OCI-LY1 (cell line): ENCODE measurements around the gene PDE11A.

ENCODE experiments used
- H2AFZ ChIP-seq: fragments of 200-600 bp; sonication (generic), shearing (Covaris generic); 2 replicates; pipeline ENCODE4 v1.6.0; 2014; ENCODE audit warnings: antibody characterized with exemption, mild to moderate bottlenecking, low read length
- H3F3A ChIP-seq: fragments of 200-600 bp; sonication (generic), shearing (Covaris generic); 2 replicates; pipeline ENCODE4 v1.6.0; 2014; ENCODE audit warnings: mild to moderate bottlenecking, antibody characterized with exemption, low read length, moderate library complexity; ENCODE audit not compliant: insufficient read depth
- H3K27ac ChIP-seq: fragments of 200-600 bp; sonication (generic); 2 replicates; pipeline ENCODE4 v1.5.1; 2014; ENCODE audit warnings: low read length, mixed run types, mild to moderate bottlenecking, low read depth; ENCODE audit not compliant: poor library complexity, severe bottlenecking
- H3K27me3 ChIP-seq: fragments of 200-600 bp; sonication (generic); 2 replicates; pipeline ENCODE4 v1.6.0; 2014; ENCODE audit warnings: antibody characterized with exemption, mild to moderate bottlenecking, low read length, moderate library complexity; ENCODE audit not compliant: insufficient read depth
- H3K36me3 ChIP-seq: fragments of 200-600 bp; sonication (generic); 2 replicates; pipeline ENCODE4 v1.6.1; 2014; ENCODE audit warnings: mild to moderate bottlenecking, antibody characterized with exemption, low read length, moderate library complexity, mixed read lengths; ENCODE audit not compliant: insufficient read depth
- H3K4me1 ChIP-seq: fragments of 200-600 bp; sonication (generic); 2 replicates; pipeline ENCODE4 v1.5.1; 2014; ENCODE audit warnings: mild to moderate bottlenecking, low read length, moderate library complexity; ENCODE audit not compliant: insufficient read depth, severe bottlenecking
- H3K4me2 ChIP-seq: fragments of 200-600 bp; sonication (generic), shearing (Covaris generic); 2 replicates; pipeline ENCODE4 v1.6.1; 2014; ENCODE audit warnings: low read length
- H3K4me3 ChIP-seq: fragments of 200-600 bp; sonication (generic); 2 replicates; pipeline ENCODE4 v1.5.1; 2014; ENCODE audit warnings: low read length, low read depth, mild to moderate bottlenecking, mixed read lengths; ENCODE audit not compliant: poor library complexity, severe bottlenecking
- H3K79me2 ChIP-seq: fragments of 200-600 bp; shearing (Covaris generic); 2 replicates; pipeline ENCODE4 v1.6.1; 2016; ENCODE audit warnings: mixed run types, low read length, mixed read lengths; ENCODE audit not compliant: insufficient read depth
- H3K9ac ChIP-seq: fragments of 200-600 bp; sonication (generic), shearing (Covaris generic); 2 replicates; pipeline ENCODE4 v1.6.1; 2014; ENCODE audit warnings: mild to moderate bottlenecking, low read length, mixed read lengths
- H3K9me2 ChIP-seq: fragments of 200-600 bp; sonication (generic), shearing (Covaris generic); 2 replicates; pipeline ENCODE4 v1.6.1; 2014; ENCODE audit warnings: low read depth, mild to moderate bottlenecking, low read length, mixed read lengths
- H3K9me3 ChIP-seq: fragments of 200-600 bp; shearing (Covaris generic); 2 replicates; pipeline ENCODE4 v1.6.1; 2014; ENCODE audit warnings: low read length, mixed read lengths
- H4K20me1 ChIP-seq: fragments of 200-600 bp; sonication (generic), shearing (Covaris generic); 2 replicates; pipeline ENCODE4 v1.6.0; 2016; ENCODE audit warnings: mild to moderate bottlenecking, low read length; ENCODE audit not compliant: insufficient read depth
- EZH2 ChIP-seq: fragments of 200-600 bp; sonication (generic), shearing (Covaris generic); IDR thresholded peaks from 2 replicates; pipeline ENCODE4 v1.8.0; 2017; ENCODE audit warnings: borderline replicate concordance, mixed run types, mild to moderate bottlenecking, antibody characterized with exemption, low read length, moderate library complexity, mixed read lengths
- TF ChIP-seq, protein P1 (sequence below): fragments of 200-600 bp; sonication (generic), shearing (Covaris generic); IDR thresholded peaks from 2 replicates; pipeline ENCODE4 v1.5.1; 2017; ENCODE audit warnings: mild to moderate bottlenecking, antibody characterized with exemption, low read length, moderate library complexity, mixed read lengths

The PDE11A gene

DNA sequence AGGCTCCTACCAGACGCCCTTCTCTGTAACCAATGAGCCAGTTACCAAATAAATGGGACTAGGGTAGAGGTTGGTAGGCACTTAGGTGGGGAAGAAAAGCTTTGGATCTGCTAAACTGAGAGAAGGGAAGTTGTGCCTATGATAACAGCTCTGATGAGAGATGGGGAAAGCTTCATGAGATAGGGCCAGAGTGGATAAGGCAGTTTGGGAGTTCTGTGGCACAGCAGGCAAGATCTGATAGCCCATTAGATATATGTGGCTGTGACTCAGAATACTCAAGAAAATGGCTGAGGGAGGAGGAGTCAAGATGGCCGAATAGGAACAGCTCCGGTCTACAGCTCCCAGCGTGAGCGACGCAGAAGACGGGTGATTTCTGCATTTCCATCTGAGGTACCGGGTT, 99.8 kb downstream of the PDE11A start:
- Histone ChIP-seq H3K4me2 (no peak overlapping the region), H3K9me2 (no peaks in the 10 kb centered on the region), H4K20me1 (no peaks in the 10 kb centered on the region), H3F3A (no peaks in the 10 kb centered on the region), H3K27ac (no peak overlapping the region), H2AFZ (no peak overlapping the region), H3K9me3 (no peaks in the 10 kb centered on the region), H3K36me3 (no peaks in the 10 kb centered on the region), H3K9ac (no peak overlapping the region), H3K79me2 (no peaks in the 10 kb centered on the region), H3K4me1 (no peaks in the 10 kb centered on the region), H3K27me3 (no peaks in the 10 kb centered on the region), H3K4me3 (no peak overlapping the region)
- no peak for TF ChIP-seq EZH2

DNA sequence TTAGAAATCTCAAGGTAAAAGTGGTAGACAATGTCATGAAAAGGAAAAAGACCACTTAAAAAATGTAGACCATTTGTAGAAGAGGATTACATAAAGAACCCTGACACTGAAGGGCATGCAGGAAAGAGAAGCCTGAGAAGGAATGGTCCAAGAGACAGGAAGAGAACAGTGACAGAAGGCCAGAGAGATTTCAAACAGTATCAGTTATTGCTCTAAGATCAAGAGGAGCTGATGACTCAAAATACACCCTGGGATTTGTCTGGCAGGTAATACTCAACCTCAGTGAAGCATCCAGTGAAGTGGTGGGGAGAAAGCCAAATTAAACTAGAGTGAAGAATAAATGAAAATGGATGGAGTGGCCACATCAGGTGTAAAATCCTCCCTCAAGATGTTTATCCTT, 100.5 kb downstream of the PDE11A start:
- Histone ChIP-seq H3F3A (no peaks in the 10 kb centered on the region), H3K9me3 (no peaks in the 10 kb centered on the region), H4K20me1 (no peaks in the 10 kb centered on the region), H3K36me3 (no peaks in the 10 kb centered on the region), H3K9ac (no peak overlapping the region), H3K4me1 (no peaks in the 10 kb centered on the region), H3K4me2 (no peak overlapping the region), H3K27ac (no peak overlapping the region), H2AFZ (no peak overlapping the region), H3K4me3 (no peak overlapping the region), H3K27me3 (no peaks in the 10 kb centered on the region), H3K79me2 (no peaks in the 10 kb centered on the region), H3K9me2 (no peaks in the 10 kb centered on the region)
- TF ChIP-seq, protein P1, sequence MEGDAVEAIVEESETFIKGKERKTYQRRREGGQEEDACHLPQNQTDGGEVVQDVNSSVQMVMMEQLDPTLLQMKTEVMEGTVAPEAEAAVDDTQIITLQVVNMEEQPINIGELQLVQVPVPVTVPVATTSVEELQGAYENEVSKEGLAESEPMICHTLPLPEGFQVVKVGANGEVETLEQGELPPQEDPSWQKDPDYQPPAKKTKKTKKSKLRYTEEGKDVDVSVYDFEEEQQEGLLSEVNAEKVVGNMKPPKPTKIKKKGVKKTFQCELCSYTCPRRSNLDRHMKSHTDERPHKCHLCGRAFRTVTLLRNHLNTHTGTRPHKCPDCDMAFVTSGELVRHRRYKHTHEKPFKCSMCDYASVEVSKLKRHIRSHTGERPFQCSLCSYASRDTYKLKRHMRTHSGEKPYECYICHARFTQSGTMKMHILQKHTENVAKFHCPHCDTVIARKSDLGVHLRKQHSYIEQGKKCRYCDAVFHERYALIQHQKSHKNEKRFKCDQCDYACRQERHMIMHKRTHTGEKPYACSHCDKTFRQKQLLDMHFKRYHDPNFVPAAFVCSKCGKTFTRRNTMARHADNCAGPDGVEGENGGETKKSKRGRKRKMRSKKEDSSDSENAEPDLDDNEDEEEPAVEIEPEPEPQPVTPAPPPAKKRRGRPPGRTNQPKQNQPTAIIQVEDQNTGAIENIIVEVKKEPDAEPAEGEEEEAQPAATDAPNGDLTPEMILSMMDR: no peak
- no peak for TF ChIP-seq EZH2

GRCh38 chr2:177970670-177971454, 101.7 kb downstream of the PDE11A start:
- Histone ChIP-seq H3K4me1 (no peaks in the 10 kb centered on the region), H3K9me3 (no peaks in the 10 kb centered on the region), H3K4me3 (no peak overlapping the region), H3K27ac (no peak overlapping the region), H3F3A (no peaks in the 10 kb centered on the region), H3K36me3 (no peaks in the 10 kb centered on the region), H2AFZ (no peak overlapping the region), H3K9me2 (no peaks in the 10 kb centered on the region), H3K79me2 (no peaks in the 10 kb centered on the region), H3K4me2 (no peak overlapping the region), H3K27me3 (no peaks in the 10 kb centered on the region), H3K9ac (no peak overlapping the region), H4K20me1 (no peaks in the 10 kb centered on the region)
- TF ChIP-seq, protein P1: no peak
- no peak for TF ChIP-seq EZH2

GRCh38 chr2:177964892-177965291, 107.7 kb downstream of the PDE11A start:
- no peak overlapping the region for H2AFZ ChIP-seq
- no peaks in the 10 kb centered on the region for H4K20me1 ChIP-seq
- H3K27ac ChIP-seq: no peak overlapping the region
- no peaks in the 10 kb centered on the region for H3K36me3 ChIP-seq
- no peaks in the 10 kb centered on the region for H3K9me3 ChIP-seq
- no peaks in the 10 kb centered on the region for H3K79me2 ChIP-seq
- no peaks in the 10 kb centered on the region for H3K9me2 ChIP-seq
- no peaks in the 10 kb centered on the region for H3K27me3 ChIP-seq
- no peak overlapping the region for H3K9ac ChIP-seq
- TF ChIP-seq EZH2: no peak
- no peak overlapping the region for H3K4me3 ChIP-seq
- no peaks in the 10 kb centered on the region for H3K4me1 ChIP-seq
- no peaks in the 10 kb centered on the region for H3F3A ChIP-seq
- H3K4me2 ChIP-seq: no peak overlapping the region
